Endothelial cell of umbilical vein (primary cell): ENCODE data around the gene GALNT9. TPM values are rescaled to one million over a fixed set of nuclear protein-coding genes. Genes with fewer than 3 reads are reported as not detected.
A peak's percentile ranks its signal among the peaks of the same experiment; 100 is the strongest.

ENCODE experiments used
- BruUV-seq: library from RNA; stranded (reverse); fragments of 400-500 nt; replicated peaks from 2 replicates; lab custom pipeline; 2021; lab: Mats Ljungman, UMichigan
- CTCF ChIA-PET: fragments of 300-600, 350-600 bp; sonication (Branson Sonifier 250); formaldehyde crosslinking; loops from one replicate; lab custom pipeline; 2021; ENCODE audit warnings: antibody characterized with exemption, inconsistent platforms; lab: Charles Lee
- POLR2A ChIA-PET: fragments of 300-600, 350-600 bp; sonication (Branson Sonifier 250); formaldehyde crosslinking; loops from one replicate; lab custom pipeline; 2021; ENCODE audit warnings: antibody characterized with exemption, inconsistent platforms; lab: Charles Lee
- DNase-seq: peaks from one replicate; pipeline ENCODE4 v3.0.0-alpha.2; 2011; ENCODE audit warnings: low read depth, low spot score
- FAIRE-seq: peaks from 2 replicates; lab custom pipeline; 2011; peaks lifted over from hg19 to GRCh38; lab: Jason Lieb, UNC
- H2AFZ ChIP-seq: 2 replicates; pipeline ENCODE4 v1.6.0; 2012; ENCODE audit warnings: low read depth, low read length, control low read depth, inconsistent platforms
- H3K27ac ChIP-seq: 2 replicates; pipeline ENCODE4 v1.5.1; 2011; ENCODE audit warnings: low read depth, mild to moderate bottlenecking, control low read depth, low read length, moderate library complexity; ENCODE audit not compliant: insufficient read depth
- H3K27me3 ChIP-seq, 2 experiments: 2 replicates each; pipeline versions ENCODE4 v1.6.0 to v1.6.1; 2011; ENCODE audit warnings: low read length in 2 of 2, mixed read lengths in 1 of 2; ENCODE audit not compliant: control insufficient read depth in 2 of 2, insufficient read depth in 2 of 2
- H3K36me3 ChIP-seq, 2 experiments: 2 replicates in 1 of 2; 3 replicates in 1 of 2; pipeline ENCODE4 v1.5.1; 2011; ENCODE audit warnings: low read length in 2 of 2, mild to moderate bottlenecking in 1 of 2, moderate library complexity in 1 of 2; ENCODE audit not compliant: control insufficient read depth in 2 of 2, insufficient read depth in 2 of 2; ENCODE audit errors: extremely low read depth in 1 of 2
- H3K4me1 ChIP-seq: 3 replicates; pipeline ENCODE4 v1.5.1; 2011; ENCODE audit warnings: mild to moderate bottlenecking, low read length; ENCODE audit not compliant: control insufficient read depth, insufficient read depth; ENCODE audit errors: extremely low read depth
- H3K4me2 ChIP-seq: 2 replicates; pipeline ENCODE4 v1.6.1; 2011; ENCODE audit warnings: low read length, control low read depth, mixed read lengths; ENCODE audit not compliant: insufficient read depth
- H3K4me3 ChIP-seq, 3 experiments: fragments of 200-600 bp in 1 of 3; sonication (generic), shearing (Covaris generic) in 1 of 3; replicated peaks in 1 of 3; 2 replicates each; pipeline ENCODE4 v1.5.1; 2011 to 2016; ENCODE audit warnings: control low read depth in 3 of 3, low read length in 3 of 3, mild to moderate bottlenecking in 2 of 3, inconsistent platforms in 1 of 3, low read depth in 1 of 3, moderate library complexity in 1 of 3; ENCODE audit not compliant: insufficient read depth in 1 of 3
- H3K79me2 ChIP-seq: 2 replicates; pipeline ENCODE4 v1.6.0; 2012; ENCODE audit warnings: low read length, inconsistent platforms; ENCODE audit not compliant: control insufficient read depth, insufficient read depth
- H3K9ac ChIP-seq: replicated peaks from 2 replicates; pipeline ENCODE3; 2011; ENCODE audit warnings: low read length, control low read depth; ENCODE audit not compliant: insufficient read depth; ENCODE audit errors: extremely low read depth
- H3K9me1 ChIP-seq: replicated peaks from 3 replicates; pipeline ENCODE4 v1.6.0; 2011; ENCODE audit warnings: mild to moderate bottlenecking, low read length; ENCODE audit not compliant: control insufficient read depth, insufficient read depth; ENCODE audit errors: extremely low read depth
- H3K9me3 ChIP-seq: replicated peaks from 2 replicates; pipeline ENCODE4 v1.5.1; 2012; ENCODE audit warnings: low read length, inconsistent platforms; ENCODE audit not compliant: control insufficient read depth, insufficient read depth
- H4K20me1 ChIP-seq: replicated peaks from 2 replicates; pipeline ENCODE3; 2011; ENCODE audit warnings: mild to moderate bottlenecking, low read length; ENCODE audit not compliant: control insufficient read depth, insufficient read depth; ENCODE audit errors: extremely low read depth
- EZH2 ChIP-seq: IDR thresholded peaks from 2 replicates; pipeline ENCODE4 v1.6.1; 2012; ENCODE audit warnings: borderline replicate concordance, low read depth, mild to moderate bottlenecking, moderate library complexity, low read length, inconsistent platforms; ENCODE audit not compliant: severe bottlenecking
- JUN ChIP-seq: IDR thresholded peaks from 2 replicates; pipeline ENCODE4 v1.6.1; 2011; ENCODE audit warnings: borderline replicate concordance, low read depth; ENCODE audit not compliant: insufficient read length, insufficient read depth
- dilution Hi-C: fragments of 300-500 bp; cut with MboI; formaldehyde crosslinking; loops from one replicate; pipeline ENCODE4 v1.15.0; 2019; ENCODE audit warnings: low sequenced_read_pairs; ENCODE audit not compliant: extremely low pct_ligation_motif_present
- intact Hi-C: fragments of 100-400 bp; cut with micrococcal nuclease; formaldehyde crosslinking; loops from one replicate; pipeline ENCODE4 v1.10.0; 2022
- polyA plus RNA-seq, 4 experiments: library from polyadenylated mRNA; depleted of rRNA in 3 of 4; stranded (reverse) in 3 of 4; unstranded in 1 of 4; fragments of >200 nt; gene quantifications; 2 replicates each; pipeline versions ENCODE4 v1.2.1 to v1.2.3, GENCODE V29; 2011 to 2012; ENCODE audit warnings: missing spikeins in 1 of 4
- total RNA-seq: library from RNA; stranded (reverse); gene quantifications from 2 replicates; pipeline ENCODE4 v1.2.3, GENCODE V29; 2021

Gene GALNT9
- total and polyA plus RNA-seq, 2 donors (not counting 3 experiments of a cell fraction or from before 2014, with no cell fraction given): 0.14 to 0.73 TPM

DNA sequence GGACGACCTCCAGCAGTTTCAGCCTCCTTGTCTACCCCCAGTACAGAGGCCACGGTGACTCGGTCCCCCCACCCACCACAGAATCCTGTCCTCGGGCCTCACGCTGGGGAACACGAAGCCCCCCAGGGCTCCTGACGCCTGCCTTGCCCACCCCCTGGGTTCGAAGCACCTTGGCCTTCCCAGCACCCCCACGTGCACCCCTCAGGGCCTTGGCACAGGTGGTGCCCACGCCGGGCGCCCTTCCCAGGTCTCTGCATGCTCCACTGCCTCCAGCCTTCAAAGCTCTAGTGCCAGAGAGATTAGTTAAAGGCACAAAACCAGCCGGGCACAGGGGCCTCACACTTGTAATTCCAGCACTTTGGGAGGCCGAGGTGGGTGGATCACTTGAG, 123.3 kb downstream of the GALNT9 start:
- peaks cover 14 to 16% of the 10 kb centered on the region in 2 experiments for H3K27me3 ChIP-seq
- TF ChIP-seq EZH2: no peak

GRCh38 chr12:132205271-132206045, 123.9 kb downstream of the GALNT9 start:
- Histone ChIP-seq H3K79me2 (no peaks in the 10 kb centered on the region), H3K9me3 (no peaks in the 10 kb centered on the region), H3K27me3 (peaks cover 14 to 16% of the 10 kb centered on the region in 2 experiments), H3K4me3 (no peak overlapping the region), H4K20me1 (no peaks in the 10 kb centered on the region), H3K36me3 (no peaks in the 10 kb centered on the region), H3K4me1 (no peaks in the 10 kb centered on the region), H3K9ac (no peak overlapping the region), H2AFZ (no peak overlapping the region), H3K9me1 (no peaks in the 10 kb centered on the region), H3K27ac (no peak overlapping the region), H3K4me2 (no peak overlapping the region)
- no peak for DNase-seq
- CTCF ChIA-PET: interaction anchor here (1.5 kb wide), 1 partner anchor 9 kb away, joined by 4 read pairs; no protein-coding TSS in a partner anchor
- dilution Hi-C loops: no loop called here
- BruUV-seq: no TSS peak
- POLR2A ChIA-PET: no interaction called here
- intact Hi-C loops: no loop called here
- no peak for FAIRE-seq
- peak; percentile 59 for TF ChIP-seq EZH2
- TF ChIP-seq JUN: no peak

More for the DNA sequence above, 123.3 kb downstream of the GALNT9 start:
- Histone ChIP-seq H3K9me1 (no peaks in the 10 kb centered on the region), H3K36me3 (no peaks in the 10 kb centered on the region), H2AFZ (no peak overlapping the region), H3K4me1 (no peaks in the 10 kb centered on the region), H3K4me3 (no peak overlapping the region), H3K27ac (no peak overlapping the region), H3K9ac (no peak overlapping the region), H3K9me3 (no peaks in the 10 kb centered on the region), H3K4me2 (no peak overlapping the region), H4K20me1 (no peaks in the 10 kb centered on the region), H3K79me2 (no peaks in the 10 kb centered on the region)
- FAIRE-seq: no peak
- ChIA-PET CTCF (interaction anchor here (1.5 kb wide), 1 partner anchor 10 kb away, joined by 4 read pairs; no protein-coding TSS in a partner anchor), POLR2A (no interaction called here)
- intact Hi-C loops: no loop called here
- no TSS peak for BruUV-seq
- DNase-seq: no peak
- dilution Hi-C loops: no loop called here
